ENCODE measurements around the gene ARHGAP22.

ARHGAP22 gene

DNA sequence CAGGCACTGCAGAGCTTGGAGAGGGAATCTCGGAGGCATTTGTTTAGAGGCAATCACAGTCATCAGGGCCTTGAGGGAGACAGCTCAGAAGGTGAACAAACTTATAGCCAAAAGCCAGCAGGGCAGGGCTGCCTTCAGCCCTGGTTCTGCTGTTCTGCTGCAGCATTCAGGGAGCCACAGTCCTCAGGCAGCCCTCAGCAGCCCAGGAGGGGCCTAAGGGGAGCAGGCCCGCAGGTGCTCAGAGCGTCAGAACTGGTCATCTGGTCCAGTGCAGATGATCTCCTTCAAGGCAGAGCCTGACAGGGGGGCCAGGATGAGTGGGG lies 84.7 kb downstream of the ARHGAP22 start:
- Histone ChIP-seq H3K27me3 (ENCODE audit: insufficient read depth, poor library complexity, severe bottlenecking) (peaks cover 27% of the 10 kb centered on the region), H3K4me1 (ENCODE audit: insufficient read depth, poor library complexity, severe bottlenecking) (no peaks in the 10 kb centered on the region), H3K27ac (ENCODE audit: poor library complexity, severe bottlenecking) (no peak overlapping the region), H3K36me3 (ENCODE audit: low read depth) (no peaks in the 10 kb centered on the region), H3K9me3 (ENCODE audit: severe bottlenecking) (no peaks in the 10 kb centered on the region), H3K4me3 (ENCODE audit: severe bottlenecking) (no peak overlapping the region)
- no peak for DNase-seq (ENCODE audit: low spot score)
- no peak for ATAC-seq (ENCODE audit: low read depth)
- TF ChIP-seq, protein P1, sequence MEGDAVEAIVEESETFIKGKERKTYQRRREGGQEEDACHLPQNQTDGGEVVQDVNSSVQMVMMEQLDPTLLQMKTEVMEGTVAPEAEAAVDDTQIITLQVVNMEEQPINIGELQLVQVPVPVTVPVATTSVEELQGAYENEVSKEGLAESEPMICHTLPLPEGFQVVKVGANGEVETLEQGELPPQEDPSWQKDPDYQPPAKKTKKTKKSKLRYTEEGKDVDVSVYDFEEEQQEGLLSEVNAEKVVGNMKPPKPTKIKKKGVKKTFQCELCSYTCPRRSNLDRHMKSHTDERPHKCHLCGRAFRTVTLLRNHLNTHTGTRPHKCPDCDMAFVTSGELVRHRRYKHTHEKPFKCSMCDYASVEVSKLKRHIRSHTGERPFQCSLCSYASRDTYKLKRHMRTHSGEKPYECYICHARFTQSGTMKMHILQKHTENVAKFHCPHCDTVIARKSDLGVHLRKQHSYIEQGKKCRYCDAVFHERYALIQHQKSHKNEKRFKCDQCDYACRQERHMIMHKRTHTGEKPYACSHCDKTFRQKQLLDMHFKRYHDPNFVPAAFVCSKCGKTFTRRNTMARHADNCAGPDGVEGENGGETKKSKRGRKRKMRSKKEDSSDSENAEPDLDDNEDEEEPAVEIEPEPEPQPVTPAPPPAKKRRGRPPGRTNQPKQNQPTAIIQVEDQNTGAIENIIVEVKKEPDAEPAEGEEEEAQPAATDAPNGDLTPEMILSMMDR (IDR thresholded peaks at IDR 0.05; ENCODE audit: poor library complexity, severe bottlenecking), result no peak

GRCh38 chr10:48519481-48520183 lies 85.2 kb downstream of the ARHGAP22 start:
- H3K4me3 ChIP-seq (ENCODE audit: severe bottlenecking), result no peak overlapping the region
- DNase-seq (ENCODE audit: low spot score) (peak; percentile 42), ATAC-seq (ENCODE audit: low read depth) (no peak)
- no peaks in the 10 kb centered on the region for H3K36me3 ChIP-seq (ENCODE audit: low read depth)
- H3K4me1 ChIP-seq (ENCODE audit: insufficient read depth, poor library complexity, severe bottlenecking), result no peaks in the 10 kb centered on the region
- no peaks in the 10 kb centered on the region for H3K9me3 ChIP-seq (ENCODE audit: severe bottlenecking)
- peaks cover 22% of the 10 kb centered on the region for H3K27me3 ChIP-seq (ENCODE audit: insufficient read depth, poor library complexity, severe bottlenecking)
- TF ChIP-seq, protein P1 (IDR thresholded peaks at IDR 0.05; ENCODE audit: poor library complexity, severe bottlenecking), result no peak
- H3K27ac ChIP-seq (ENCODE audit: poor library complexity, severe bottlenecking), result no peak overlapping the region

GRCh38 chr10:48518986-48519385 lies 85.9 kb downstream of the ARHGAP22 start:
- TF ChIP-seq, protein P1 (IDR thresholded peaks at IDR 0.05; ENCODE audit: poor library complexity, severe bottlenecking), result no peak
- DNase-seq (ENCODE audit: low spot score), result no peak
- peaks cover 18% of the 10 kb centered on the region for H3K27me3 ChIP-seq (ENCODE audit: insufficient read depth, poor library complexity, severe bottlenecking)
- H3K4me1 ChIP-seq (ENCODE audit: insufficient read depth, poor library complexity, severe bottlenecking), result no peaks in the 10 kb centered on the region
- no peak overlapping the region for H3K4me3 ChIP-seq (ENCODE audit: severe bottlenecking)
- peaks cover 5% of the 10 kb centered on the region for H3K9me3 ChIP-seq (ENCODE audit: severe bottlenecking)
- ATAC-seq (ENCODE audit: low read depth), result no peak
- H3K27ac ChIP-seq (ENCODE audit: poor library complexity, severe bottlenecking), result no peak overlapping the region
- no peaks in the 10 kb centered on the region for H3K36me3 ChIP-seq (ENCODE audit: low read depth)

GRCh38 chr10:48517911-48518811 lies 86.7 kb downstream of the ARHGAP22 start:
- Histone ChIP-seq H3K36me3 (ENCODE audit: low read depth) (no peaks in the 10 kb centered on the region), H3K4me1 (ENCODE audit: insufficient read depth, poor library complexity, severe bottlenecking) (no peaks in the 10 kb centered on the region), H3K4me3 (ENCODE audit: severe bottlenecking) (no peak overlapping the region), H3K9me3 (ENCODE audit: severe bottlenecking) (peaks cover 5% of the 10 kb centered on the region), H3K27me3 (ENCODE audit: insufficient read depth, poor library complexity, severe bottlenecking) (peaks cover 11% of the 10 kb centered on the region), H3K27ac (ENCODE audit: poor library complexity, severe bottlenecking) (no peak overlapping the region)
- ATAC-seq (ENCODE audit: low read depth), result no peak
- TF ChIP-seq, protein P1 (IDR thresholded peaks at IDR 0.05; ENCODE audit: poor library complexity, severe bottlenecking), result no peak
- DNase-seq (ENCODE audit: low spot score), result no peak
